Measurements from ENCODE around the gene RNF121.

GRCh38 chr11:71914617-71915189 lies 14.1 kb upstream of the RNF121 start:
- no peak for TF ChIP-seq CTCF (IDR thresholded peaks at IDR 0.05)
- TF ChIP-seq EZH2 (IDR thresholded peaks at IDR 0.05; ENCODE audit: borderline replicate concordance, insufficient read depth, low read depth, low read length, poor library complexity, severe bottlenecking): no peak
